ENCODE measurements around the gene SLC41A3.
"Not testable (repeated sequence)": the region's sequence is repeated elsewhere in the genome, so short reads cannot be mapped to it uniquely, and the experiment has no call there.

The SLC41A3 gene

DNA sequence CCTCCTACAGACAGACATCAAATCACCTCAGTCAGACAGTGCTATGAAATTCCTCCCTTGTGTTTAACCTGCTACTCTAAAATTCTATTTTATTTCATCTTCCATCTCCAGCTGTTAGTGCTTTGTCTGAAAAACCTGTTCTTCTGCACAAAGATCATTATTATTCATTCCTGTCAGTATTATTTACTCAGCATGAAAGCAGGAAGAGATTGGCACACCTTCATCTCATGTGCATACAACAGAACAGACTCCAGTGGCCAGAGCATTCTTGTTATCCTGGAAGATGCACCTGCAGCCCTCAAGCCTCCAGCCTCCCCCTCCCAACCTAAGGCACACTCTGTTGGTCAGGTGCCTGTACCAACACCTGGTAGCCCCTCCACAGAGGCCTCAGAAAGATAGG, 116.8 kb downstream of the SLC41A3 start:
- TF ChIP-seq ZFX (IDR thresholded peaks at IDR 0.05), result no peak
- TF ChIP-seq, protein P1, sequence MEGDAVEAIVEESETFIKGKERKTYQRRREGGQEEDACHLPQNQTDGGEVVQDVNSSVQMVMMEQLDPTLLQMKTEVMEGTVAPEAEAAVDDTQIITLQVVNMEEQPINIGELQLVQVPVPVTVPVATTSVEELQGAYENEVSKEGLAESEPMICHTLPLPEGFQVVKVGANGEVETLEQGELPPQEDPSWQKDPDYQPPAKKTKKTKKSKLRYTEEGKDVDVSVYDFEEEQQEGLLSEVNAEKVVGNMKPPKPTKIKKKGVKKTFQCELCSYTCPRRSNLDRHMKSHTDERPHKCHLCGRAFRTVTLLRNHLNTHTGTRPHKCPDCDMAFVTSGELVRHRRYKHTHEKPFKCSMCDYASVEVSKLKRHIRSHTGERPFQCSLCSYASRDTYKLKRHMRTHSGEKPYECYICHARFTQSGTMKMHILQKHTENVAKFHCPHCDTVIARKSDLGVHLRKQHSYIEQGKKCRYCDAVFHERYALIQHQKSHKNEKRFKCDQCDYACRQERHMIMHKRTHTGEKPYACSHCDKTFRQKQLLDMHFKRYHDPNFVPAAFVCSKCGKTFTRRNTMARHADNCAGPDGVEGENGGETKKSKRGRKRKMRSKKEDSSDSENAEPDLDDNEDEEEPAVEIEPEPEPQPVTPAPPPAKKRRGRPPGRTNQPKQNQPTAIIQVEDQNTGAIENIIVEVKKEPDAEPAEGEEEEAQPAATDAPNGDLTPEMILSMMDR (conservative IDR thresholded peaks at IDR 0.05), result no peak
- H3K27ac ChIP-seq, result no peak overlapping the region

DNA sequence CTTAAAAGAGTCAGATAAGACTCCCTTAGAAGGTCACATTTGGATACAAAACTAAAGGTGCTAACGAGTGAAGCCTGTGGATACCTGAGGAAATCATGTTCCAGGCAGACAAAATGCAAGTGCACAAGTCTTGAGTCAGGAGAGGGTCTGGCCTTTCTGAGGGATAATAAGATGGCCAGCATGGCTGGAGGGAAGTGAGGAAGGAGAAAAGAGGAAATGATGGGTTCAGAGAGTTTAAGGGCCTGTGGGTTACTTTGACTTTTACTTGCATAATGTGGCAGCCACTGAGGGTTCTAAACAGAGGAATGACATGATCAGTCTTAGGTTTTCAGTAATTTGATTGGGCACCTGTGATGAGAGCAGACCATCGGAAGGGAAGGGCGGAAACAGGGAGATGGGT, 118.4 kb downstream of the SLC41A3 start:
- H3K27ac ChIP-seq, result no peak overlapping the region
- no peak for TF ChIP-seq ZFX (IDR thresholded peaks at IDR 0.05)
- TF ChIP-seq, protein P1 (conservative IDR thresholded peaks at IDR 0.05), result no peak

DNA sequence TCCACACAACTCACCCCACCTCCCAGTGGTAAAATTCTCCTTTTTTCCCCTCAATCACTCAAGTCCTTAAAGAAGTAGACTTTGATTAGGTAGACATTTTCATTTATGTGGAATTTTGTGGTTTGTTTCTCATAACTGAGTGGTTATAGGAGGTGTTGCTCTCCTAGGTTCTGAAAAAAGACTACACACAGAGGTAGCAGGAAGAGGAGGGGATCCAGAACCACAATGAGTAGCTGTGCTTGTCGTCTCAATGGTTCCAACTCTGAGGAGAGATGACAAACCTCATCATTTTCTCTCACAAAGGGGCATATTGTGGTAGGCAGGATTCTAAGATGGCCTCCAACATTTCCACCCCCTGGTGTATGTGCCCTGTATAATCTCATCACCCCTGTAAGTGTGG, 120.1 kb downstream of the SLC41A3 start:
- not testable (repeated sequence) for H3K27ac ChIP-seq

DNA sequence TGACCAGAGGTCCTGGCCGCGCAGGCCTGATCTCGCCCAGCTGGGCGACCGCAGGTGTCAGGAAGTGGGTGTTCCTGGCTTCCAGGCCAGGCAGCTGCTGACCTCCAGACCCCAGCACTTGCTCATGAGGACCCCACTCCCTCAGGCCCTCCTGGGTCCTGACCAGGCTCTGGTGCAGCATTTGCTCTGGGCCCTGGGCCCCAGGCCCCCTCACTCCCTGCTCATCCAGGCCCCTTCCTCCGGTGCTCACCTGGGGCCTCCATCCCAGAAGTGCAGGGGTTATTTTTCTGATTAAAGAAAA, 122.7 kb downstream of the SLC41A3 start:
- no peak for TF ChIP-seq ZFX (IDR thresholded peaks at IDR 0.05)
- TF ChIP-seq, protein P1 (conservative IDR thresholded peaks at IDR 0.05), result no peak
- H3K27ac ChIP-seq, result no peak overlapping the region

DNA sequence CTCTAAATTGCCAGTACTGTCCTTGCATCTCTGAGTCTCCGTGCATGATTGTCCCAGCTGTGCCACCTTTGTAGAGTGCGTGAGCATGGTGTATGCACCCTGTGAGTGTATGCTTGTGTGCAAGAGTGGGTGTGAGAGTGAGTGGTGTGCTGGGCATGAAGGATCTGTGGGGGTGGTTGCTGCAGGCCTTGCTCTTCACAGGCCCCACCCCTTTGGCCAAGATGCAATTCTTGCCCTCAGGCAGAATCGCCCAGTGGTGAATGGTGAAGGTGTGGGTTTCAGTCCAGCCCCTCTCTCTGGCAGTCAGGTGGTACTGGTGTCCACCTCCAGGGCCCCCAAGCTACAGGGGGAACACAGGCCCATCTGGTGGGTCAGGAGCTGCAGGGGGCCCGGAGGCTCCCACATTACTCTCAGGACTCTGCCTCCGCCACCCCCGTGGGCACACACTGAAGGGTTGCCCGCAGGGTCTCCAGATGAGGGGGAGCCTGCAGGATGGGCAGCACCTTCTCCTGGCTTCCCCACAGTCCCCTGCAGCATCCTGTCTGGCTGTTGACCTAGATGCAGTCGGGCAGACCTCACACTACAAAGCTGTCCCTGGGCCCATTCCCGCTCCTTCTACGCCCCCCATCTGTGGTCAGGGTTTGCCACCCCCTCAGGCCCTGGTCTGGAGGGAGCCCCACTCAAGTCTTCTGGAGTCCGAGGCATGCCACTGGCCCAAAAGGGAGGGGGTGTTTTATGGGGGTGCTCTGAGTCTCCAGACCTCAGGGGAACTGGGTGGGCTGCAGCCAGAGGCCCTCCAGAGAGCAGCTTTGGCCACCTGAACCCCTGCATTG, 123.3 kb downstream of the SLC41A3 start:
- H3K27ac ChIP-seq, result no peak overlapping the region
- TF ChIP-seq ZFX (IDR thresholded peaks at IDR 0.05), result no peak
- TF ChIP-seq, protein P1 (conservative IDR thresholded peaks at IDR 0.05), result no peak

DNA sequence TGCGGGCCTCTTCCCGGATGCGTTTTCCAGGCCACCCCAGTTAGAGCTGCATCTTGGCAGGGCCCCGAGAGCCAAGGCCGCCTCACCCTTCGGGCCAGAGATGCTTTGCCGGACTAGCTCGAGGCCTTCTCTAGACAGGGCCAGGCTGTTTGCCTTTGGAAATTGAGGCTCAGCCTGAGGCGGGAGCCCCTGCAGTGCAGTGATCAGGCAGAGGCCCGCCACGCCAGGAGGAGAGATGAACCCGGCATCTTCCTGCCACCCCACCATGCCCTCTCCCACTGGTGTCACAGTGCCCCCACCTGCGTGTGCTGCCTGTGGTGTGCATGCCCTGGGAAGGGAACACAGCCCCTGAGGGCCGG, 123.9 kb downstream of the SLC41A3 start:
- TF ChIP-seq, protein P1 (conservative IDR thresholded peaks at IDR 0.05), result no peak
- TF ChIP-seq ZFX (IDR thresholded peaks at IDR 0.05), result no peak
- H3K27ac ChIP-seq, result no peak overlapping the region

DNA sequence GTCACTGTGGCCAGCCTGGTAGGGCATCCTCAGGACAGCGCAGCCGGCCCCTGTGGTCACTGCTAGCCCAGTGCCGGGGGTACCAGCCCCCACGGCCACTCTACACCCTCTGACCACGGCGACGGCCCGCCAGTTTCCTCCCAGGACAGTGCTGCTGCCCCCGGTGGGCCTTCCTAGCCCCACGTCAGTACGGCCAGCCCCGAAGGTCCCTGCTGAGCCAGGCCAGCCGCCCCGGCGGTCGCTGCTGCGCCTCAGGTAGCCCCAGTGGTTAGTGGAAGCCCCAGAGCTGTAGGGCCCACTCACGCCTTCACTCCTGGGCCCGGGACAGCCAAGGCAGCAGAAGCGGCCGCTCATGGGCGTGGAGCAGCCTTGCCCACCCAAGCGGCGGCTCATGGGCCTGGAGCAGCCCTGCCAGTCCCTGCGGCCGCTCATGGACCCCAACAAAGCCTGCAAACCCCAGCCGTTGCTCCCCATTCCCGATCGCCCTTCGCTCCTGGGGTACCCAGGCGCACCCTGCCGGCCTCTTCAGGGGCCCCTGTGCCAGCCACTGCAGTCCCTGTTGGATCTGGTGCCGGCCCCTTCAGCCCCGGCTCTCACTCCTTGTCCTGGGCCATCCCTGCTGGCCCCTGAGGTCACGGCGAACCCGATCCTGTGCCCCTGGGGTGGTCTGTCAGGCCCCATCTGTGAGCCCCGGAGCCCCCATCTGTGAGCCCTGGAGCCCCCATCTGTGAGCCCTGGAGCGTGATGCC, 124.4 kb downstream of the SLC41A3 start:
- TF ChIP-seq ZFX (IDR thresholded peaks at IDR 0.05), result no peak
- TF ChIP-seq, protein P1 (conservative IDR thresholded peaks at IDR 0.05), result no peak
- no peak overlapping the region for H3K27ac ChIP-seq

Data from C4-2B (cell line).